MM.1S (cell line): ENCODE data around the gene GSE1.

Experiments
- DNase-seq: peaks from one replicate; pipeline ENCODE4 v3.0.0-alpha.2; 2015
- H2AFZ ChIP-seq: fragments of 300-600 bp; sonication (generic); 2 replicates; pipeline ENCODE4 v1.6.0; 2016; ENCODE audit warnings: antibody characterized with exemption, low read length
- H3F3A ChIP-seq: fragments of 300-600 bp; sonication (generic); 2 replicates; pipeline ENCODE4 v1.6.1; 2016; ENCODE audit warnings: mild to moderate bottlenecking, antibody characterized with exemption, low read length, moderate library complexity, mixed read lengths; ENCODE audit not compliant: insufficient read depth
- H3K27ac ChIP-seq: fragments of 300-600 bp; sonication (generic); 2 replicates; pipeline ENCODE4 v1.5.1; 2016; ENCODE audit warnings: mild to moderate bottlenecking, low read length
- H3K27me3 ChIP-seq: fragments of 300-600 bp; sonication (generic); replicated peaks from 2 replicates; pipeline ENCODE4 v1.6.0; 2016; ENCODE audit warnings: low read length; ENCODE audit not compliant: insufficient read depth
- H3K36me3 ChIP-seq: fragments of 300-600 bp; sonication (generic); replicated peaks from 2 replicates; pipeline ENCODE4 v1.6.1; 2016; ENCODE audit warnings: mild to moderate bottlenecking, low read length, mixed read lengths; ENCODE audit not compliant: insufficient read depth
- H3K4me1 ChIP-seq: fragments of 300-600 bp; sonication (generic); 2 replicates; pipeline ENCODE4 v1.6.1; 2016; ENCODE audit warnings: low read length, mixed read lengths
- H3K4me2 ChIP-seq: fragments of 300-600 bp; sonication (generic); 2 replicates; pipeline ENCODE4 v1.6.0; 2016; ENCODE audit warnings: low read depth, low read length
- H3K4me3 ChIP-seq: fragments of 300-600 bp; sonication (generic); 2 replicates; pipeline ENCODE4 v1.5.1; 2016; ENCODE audit warnings: low read length, mixed read lengths
- H3K79me2 ChIP-seq: fragments of 300-600 bp; sonication (generic); 2 replicates; pipeline ENCODE4 v1.6.1; 2016; ENCODE audit warnings: mixed run types, low read length, mixed read lengths
- H3K9ac ChIP-seq: fragments of 300-600 bp; sonication (generic); 2 replicates; pipeline ENCODE4 v1.6.1; 2016; ENCODE audit warnings: low read length, mixed read lengths
- H3K9me2 ChIP-seq: fragments of 300-600 bp; sonication (generic); replicated peaks from 2 replicates; pipeline ENCODE4 v1.6.1; 2016; ENCODE audit warnings: mild to moderate bottlenecking, low read length, mixed read lengths; ENCODE audit not compliant: insufficient read depth
- H3K9me3 ChIP-seq: fragments of 300-600 bp; sonication (generic); replicated peaks from 2 replicates; pipeline ENCODE4 v1.6.1; 2016; ENCODE audit warnings: mild to moderate bottlenecking, low read length, mixed read lengths; ENCODE audit not compliant: insufficient read depth
- H4K20me1 ChIP-seq: fragments of 300-600 bp; sonication (generic); 2 replicates; pipeline ENCODE4 v1.6.1; 2016; ENCODE audit warnings: mild to moderate bottlenecking, low read length, moderate library complexity, mixed read lengths; ENCODE audit not compliant: insufficient read depth
- CTCF ChIP-seq: fragments of 300-600 bp; sonication (generic); IDR thresholded peaks from 2 replicates; pipeline ENCODE4 v1.5.1; 2016; ENCODE audit warnings: antibody characterized with exemption, low read length, mixed read lengths
- EZH2 ChIP-seq: fragments of 300-600 bp; sonication (generic); optimal IDR thresholded peaks from 2 replicates; pipeline ENCODE3; 2017; ENCODE audit warnings: low read depth, mild to moderate bottlenecking, antibody characterized with exemption, low read length, mixed read lengths
- EZH2phosphoT487 ChIP-seq: fragments of 300-600 bp; sonication (generic); IDR thresholded peaks from 2 replicates; pipeline ENCODE4 v1.6.1; 2018; ENCODE audit warnings: antibody characterized with exemption, low read length

GSE1 gene

DNA sequence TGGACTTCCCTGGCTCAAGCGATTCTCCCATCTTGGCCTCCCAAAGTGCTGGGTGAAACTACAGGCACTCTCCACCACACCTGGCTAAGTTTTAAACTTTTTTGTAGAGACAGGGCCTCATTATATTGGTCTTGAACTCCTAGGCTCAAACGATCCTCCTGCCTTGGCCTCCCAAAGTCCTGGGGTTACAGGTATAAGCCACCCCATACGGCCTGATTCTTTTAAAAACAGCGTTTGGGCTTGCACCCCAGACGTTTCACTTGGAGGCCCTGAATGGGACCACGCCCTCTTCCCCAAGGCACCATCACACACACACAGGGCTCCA is 105.0 kb downstream of the GSE1 start:
- H3K36me3 ChIP-seq: no peaks in the 10 kb centered on the region
- TF ChIP-seq EZH2phosphoT487 (no peak), EZH2 (no peak), CTCF (no peak)
- no peak overlapping the region for H3K27ac ChIP-seq
- H3K9me3 ChIP-seq: no peaks in the 10 kb centered on the region
- no peak overlapping the region for H2AFZ ChIP-seq
- H3K4me2 ChIP-seq: no peak overlapping the region
- no peaks in the 10 kb centered on the region for H3F3A ChIP-seq
- DNase-seq: no peak
- H4K20me1 ChIP-seq: no peaks in the 10 kb centered on the region
- no peaks in the 10 kb centered on the region for H3K4me1 ChIP-seq
- H3K9me2 ChIP-seq: no peaks in the 10 kb centered on the region
- no peak overlapping the region for H3K4me3 ChIP-seq
- no peaks in the 10 kb centered on the region for H3K79me2 ChIP-seq
- H3K9ac ChIP-seq: no peak overlapping the region
- peaks cover 18% of the 10 kb centered on the region; the same call in 1 of the 2 replicates for H3K27me3 ChIP-seq

- no peak overlapping the region for H3K27ac ChIP-seq
- H3K27me3 ChIP-seq: peaks cover 22% of the 10 kb centered on the region; the same call in 1 of the 2 replicates
- no peaks in the 10 kb centered on the region for H4K20me1 ChIP-seq
- no peak overlapping the region for H3K4me2 ChIP-seq
- no peaks in the 10 kb centered on the region for H3K9me3 ChIP-seq
- TF ChIP-seq CTCF (peak; percentile 49), EZH2phosphoT487 (no peak)
- H3K4me1 ChIP-seq: no peaks in the 10 kb centered on the region
- H3K4me3 ChIP-seq: no peak overlapping the region
- no peaks in the 10 kb centered on the region for H3K36me3 ChIP-seq
- peak; percentile 7 for DNase-seq
- H3K9ac ChIP-seq: no peak overlapping the region
- no peak overlapping the region for H2AFZ ChIP-seq
- no peaks in the 10 kb centered on the region for H3K79me2 ChIP-seq
- no peaks in the 10 kb centered on the region for H3K9me2 ChIP-seq
- no peaks in the 10 kb centered on the region for H3F3A ChIP-seq
These were observed 105.6 kb downstream of the GSE1 start for GRCh38 chr16:85718682-85719081.

DNA sequence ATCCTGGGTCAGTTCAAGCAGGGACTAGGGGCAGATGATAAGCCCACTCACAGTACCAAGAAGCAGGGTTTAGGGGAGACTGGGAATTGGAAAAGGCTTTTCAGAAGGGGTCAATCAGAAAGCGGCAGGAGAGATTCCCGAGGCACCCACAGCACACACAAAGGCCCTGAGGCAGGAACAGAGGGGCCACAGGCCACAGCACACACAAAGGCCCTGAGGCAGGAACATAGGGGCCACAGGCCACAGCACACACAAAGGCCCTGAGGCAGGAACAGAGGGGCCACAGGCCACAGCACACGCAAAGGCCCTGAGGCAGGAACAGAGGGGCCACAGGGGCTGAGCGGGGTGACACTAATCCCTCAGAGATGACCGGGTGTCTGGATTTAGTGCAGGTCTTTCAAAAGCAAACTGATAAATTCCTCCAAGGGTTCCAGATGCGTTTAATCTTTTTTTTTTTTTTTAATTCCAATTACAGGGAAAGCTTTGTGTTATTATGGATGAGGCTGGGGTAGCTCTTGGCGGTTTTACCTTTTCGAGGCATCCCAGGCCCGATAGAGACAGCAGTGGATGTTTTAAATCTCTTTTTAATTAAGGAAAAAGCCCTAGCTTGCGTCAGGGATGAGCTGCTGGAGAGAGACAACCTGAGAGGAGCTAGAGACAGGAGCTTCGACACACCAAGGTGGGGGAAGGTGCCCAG is 106.6 kb downstream of the GSE1 start:
- H3K9ac ChIP-seq: no peak overlapping the region
- no peak overlapping the region for H2AFZ ChIP-seq
- no peaks in the 10 kb centered on the region for H3K4me1 ChIP-seq
- peaks cover 24% of the 10 kb centered on the region; the same call in 1 of the 2 replicates for H3K27me3 ChIP-seq
- H4K20me1 ChIP-seq: no peaks in the 10 kb centered on the region
- H3K79me2 ChIP-seq: no peaks in the 10 kb centered on the region
- DNase-seq: no peak
- H3K9me3 ChIP-seq: no peaks in the 10 kb centered on the region
- no peaks in the 10 kb centered on the region for H3K9me2 ChIP-seq
- H3K36me3 ChIP-seq: no peaks in the 10 kb centered on the region
- no peak overlapping the region for H3K27ac ChIP-seq
- no peak overlapping the region for H3K4me2 ChIP-seq
- no peaks in the 10 kb centered on the region for H3F3A ChIP-seq
- TF ChIP-seq CTCF (no peak), EZH2 (no peak), EZH2phosphoT487 (no peak)
- H3K4me3 ChIP-seq: no peak overlapping the region
